Panc1 (cell line): Measurements from ENCODE around the gene PDCL3. TPM values are rescaled to one million over a fixed set of nuclear protein-coding genes. Genes with fewer than 3 reads are reported as not detected.

Experiments used
- ATAC-seq: fragments of 200-7000 bp; cut with Tn5 transposase; 2 replicates; pipeline ENCODE4 v1.9.1; 2020; ENCODE audit warnings: mild to moderate bottlenecking, moderate library complexity
- BruUV-seq: library from RNA; stranded (reverse); fragments of 400-500 nt; replicated peaks from 2 replicates; lab custom pipeline; 2021; lab: Mats Ljungman, UMichigan
- CTCF ChIA-PET: fragments of 300-600 bp; sonication (Branson Sonifier 250); formaldehyde crosslinking; loops from one replicate; lab custom pipeline; 2022; ENCODE audit warnings: antibody characterized with exemption; lab: Charles Lee
- POLR2A ChIA-PET: fragments of 300-600 bp; sonication (Branson Sonifier 250); formaldehyde crosslinking; loops from one replicate; lab custom pipeline; 2022; ENCODE audit warnings: antibody characterized with exemption; lab: Charles Lee
- DNase-seq: peaks from one replicate; pipeline ENCODE4 v3.0.0-alpha.2; 2010; ENCODE audit warnings: low read depth, low spot score
- H3K27ac ChIP-seq: 2 replicates; pipeline ENCODE4 v1.5.1; 2011; ENCODE audit warnings: mild to moderate bottlenecking, low read length, inconsistent platforms
- H3K27me3 ChIP-seq: fragments of 200-500 bp; sonication (Bioruptor generic); 2 replicates; pipeline ENCODE4 v1.6.0; 2014; ENCODE audit warnings: low read length, inconsistent platforms; ENCODE audit not compliant: control insufficient read depth, insufficient read depth
- H3K36me3 ChIP-seq: fragments of 200-500 bp; sonication (Bioruptor generic); 2 replicates; pipeline ENCODE4 v1.5.1; 2014; ENCODE audit warnings: inconsistent platforms, mild to moderate bottlenecking, low read length, moderate library complexity; ENCODE audit not compliant: control insufficient read depth, insufficient read depth
- H3K4me1 ChIP-seq: 2 replicates; pipeline ENCODE4 v1.5.1; 2011; ENCODE audit warnings: inconsistent platforms, mild to moderate bottlenecking, low read length, moderate library complexity; ENCODE audit not compliant: control insufficient read depth, insufficient read depth
- H3K4me3 ChIP-seq, 2 experiments: 2 replicates each; pipeline ENCODE4 v1.5.1; 2011 to 2012; ENCODE audit warnings: low read depth in 2 of 2, low read length in 2 of 2, mild to moderate bottlenecking in 2 of 2, inconsistent platforms in 1 of 2, moderate library complexity in 1 of 2
- H3K9me3 ChIP-seq: fragments of 200-500 bp; sonication (Bioruptor generic); 2 replicates; pipeline ENCODE4 v1.5.1; 2014; ENCODE audit warnings: low read depth, mild to moderate bottlenecking, inconsistent platforms, low read length, moderate library complexity; ENCODE audit not compliant: control insufficient read depth, insufficient read depth
- CTCF ChIP-seq: fragments of 450-650 bp; IDR thresholded peaks from 2 replicates; pipeline ENCODE4 v1.5.1; 2017; ENCODE audit warnings: mild to moderate bottlenecking
- POLR2AphosphoS5 ChIP-seq: IDR thresholded peaks from 2 replicates; pipeline ENCODE4 v1.6.1; 2012; ENCODE audit warnings: mild to moderate bottlenecking, low read depth, low read length, moderate library complexity
- REST ChIP-seq, 2 experiments: IDR thresholded peaks; 2 replicates each; pipeline ENCODE4 v1.6.1; 2011 to 2012; ENCODE audit warnings: low read depth in 2 of 2, control low read depth in 1 of 2, low read length in 1 of 2, mild to moderate bottlenecking in 1 of 2, moderate library complexity in 1 of 2; ENCODE audit not compliant: insufficient read depth in 1 of 2
- SIN3A ChIP-seq: IDR thresholded peaks from 2 replicates; pipeline ENCODE4 v1.6.1; 2012; ENCODE audit warnings: low read depth, mild to moderate bottlenecking, low read length, moderate library complexity, borderline replicate concordance; ENCODE audit not compliant: insufficient read depth
- TCF7L2 ChIP-seq: IDR thresholded peaks from 2 replicates; pipeline ENCODE4 v1.6.1; 2011; ENCODE audit warnings: mild to moderate bottlenecking, low read depth, low read length, inconsistent platforms
- in situ Hi-C: cut with HindIII; loops from 2 replicates; pipeline ENCODE4 v1.10.0; 2016; ENCODE audit warnings: low sequenced_read_pairs, low pct_unique_long_range_greater_than_20kb
- intact Hi-C: fragments of 100-400 bp; cut with micrococcal nuclease; formaldehyde crosslinking; loops from one replicate; pipeline ENCODE4 v1.10.0; 2022; ENCODE audit not compliant: unreplicated experiment
- total RNA-seq: library from RNA; stranded (reverse); gene quantifications from one replicate; pipeline ENCODE4 v1.2.1, GENCODE V29; 2021; ENCODE audit not compliant: unreplicated experiment

Gene PDCL3
- total RNA-seq, 1 experiment from 2014 or later, result 43.1 TPM

GRCh38 chr2:100596465-100596864 lies 33.7 kb downstream of the PDCL3 start:
- DNase-seq, result no peak
- POLR2A ChIA-PET, result interaction anchor here (0.6 kb wide), 1 partner anchor 392 kb away, joined by 6 read pairs; no protein-coding TSS in a partner anchor
- BruUV-seq, result no TSS peak
- no peak for TF ChIP-seq CTCF
- no peak for TF ChIP-seq TCF7L2
- TF ChIP-seq POLR2AphosphoS5, result no peak
- no peak for TF ChIP-seq SIN3A
- TF ChIP-seq REST (IDR thresholded peaks at IDR 0.05; ENCODE audit: insufficient read depth in 1 of 2, low read depth in 2 of 2, low read length in 1 of 2), result no peak
- in situ Hi-C loops (no loop called here), intact Hi-C loops (no loop called here)
- no peak overlapping the region for H3K4me3 ChIP-seq
- H3K27ac ChIP-seq, result no peak overlapping the region
- H3K27me3 ChIP-seq, result no peaks in the 10 kb centered on the region
- H3K9me3 ChIP-seq, result no peaks in the 10 kb centered on the region
- H3K36me3 ChIP-seq, result no peaks in the 10 kb centered on the region
- no peaks in the 10 kb centered on the region for H3K4me1 ChIP-seq
- CTCF ChIA-PET, result no interaction called here
- no peak for ATAC-seq

- H3K27me3 ChIP-seq, result no peaks in the 10 kb centered on the region
- no peak for TF ChIP-seq REST (IDR thresholded peaks at IDR 0.05; ENCODE audit: insufficient read depth in 1 of 2, low read depth in 2 of 2, low read length in 1 of 2)
- no peak for TF ChIP-seq SIN3A
- no peak for TF ChIP-seq TCF7L2
- no peak for TF ChIP-seq POLR2AphosphoS5
- no peak for TF ChIP-seq CTCF
- H3K4me1 ChIP-seq, result no peaks in the 10 kb centered on the region
- in situ Hi-C loops, result no loop called here
- POLR2A ChIA-PET, result no interaction called here
- intact Hi-C loops, result no loop called here
- no peak for DNase-seq
- CTCF ChIA-PET, result no interaction called here
- H3K27ac ChIP-seq, result no peak overlapping the region
- no peak for ATAC-seq
- no peaks in the 10 kb centered on the region for H3K36me3 ChIP-seq
- H3K9me3 ChIP-seq, result no peaks in the 10 kb centered on the region
- no peak overlapping the region for H3K4me3 ChIP-seq
- no TSS peak for BruUV-seq
These were observed 36.8 kb downstream of the PDCL3 start for GRCh38 chr2:100599566-100599965.
